Measurements from ENCODE around the gene STXBP5. TPM values are rescaled to one million over a fixed set of nuclear protein-coding genes. Genes with fewer than 3 reads are reported as not detected.

STXBP5 gene
- total RNA-seq, 6 experiments from 2014 or later, result 29.5 to 36.2 (median 32.1) TPM

DNA sequence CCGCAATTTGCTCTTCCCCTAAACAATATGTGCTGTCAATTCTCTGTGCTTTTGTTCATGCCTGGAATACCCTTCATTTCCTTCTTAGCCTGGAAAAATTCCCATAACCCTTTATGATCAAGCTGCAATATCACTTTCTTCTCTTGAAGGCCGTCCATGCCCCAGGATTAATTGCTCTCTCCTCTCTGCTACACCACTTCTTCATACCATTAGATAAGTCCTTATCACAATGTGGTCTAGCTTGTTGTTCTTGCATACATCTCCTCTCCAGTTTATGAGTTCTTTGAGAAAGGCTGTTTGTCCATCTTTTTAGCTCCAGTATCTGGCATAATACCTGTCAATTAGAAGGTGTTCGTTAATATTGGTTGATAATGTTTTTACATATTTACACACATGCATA is 193.1 kb downstream of the STXBP5 start:
- H3K36me3 Mint-ChIP-seq (ENCODE audit: low read depth), result peaks cover 14% of the 10 kb centered on the region

DNA sequence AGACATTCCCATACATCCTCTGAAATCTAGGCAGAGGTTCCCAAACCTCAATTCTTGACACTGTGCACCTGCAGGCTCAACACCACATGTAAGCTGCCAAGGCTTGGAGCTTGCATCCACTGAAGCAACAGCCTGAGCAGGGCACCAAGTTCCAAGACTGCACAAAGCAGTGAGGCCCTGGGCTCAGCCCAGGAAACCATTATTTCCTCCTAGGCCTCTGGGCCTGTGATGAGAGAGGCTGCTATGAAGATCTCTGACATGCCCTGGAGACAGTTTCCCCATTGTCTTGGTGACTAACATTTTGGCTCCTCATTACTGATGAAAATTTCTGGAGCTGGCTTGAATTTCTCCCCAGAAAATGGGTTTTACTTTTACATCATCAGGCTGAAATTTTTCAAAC is 196.8 kb downstream of the STXBP5 start:
- no peak for TF ChIP-seq CTCF (IDR thresholded peaks at IDR 0.05)
- H3K4me1 Mint-ChIP-seq (ENCODE audit: low read depth), result no peaks in the 10 kb centered on the region
- H3K27ac Mint-ChIP-seq, result no peak overlapping the region
- H3K4me3 Mint-ChIP-seq, result no peak overlapping the region
- H3K9me3 Mint-ChIP-seq, result peaks cover 22% of the 10 kb centered on the region
- H3K27me3 Mint-ChIP-seq (ENCODE audit: insufficient read depth), result peaks cover 2% of the 10 kb centered on the region
- peaks cover 14% of the 10 kb centered on the region for H3K36me3 Mint-ChIP-seq (ENCODE audit: low read depth)
- DNase-seq, result no peak

More for the DNA sequence above, 193.1 kb downstream of the STXBP5 start:
- H3K4me1 Mint-ChIP-seq (ENCODE audit: low read depth), result peaks cover 9% of the 10 kb centered on the region
- H3K27ac Mint-ChIP-seq, result no peak overlapping the region
- H3K27me3 Mint-ChIP-seq (ENCODE audit: insufficient read depth), result peaks cover 2% of the 10 kb centered on the region
- H3K9me3 Mint-ChIP-seq, result peaks cover 22% of the 10 kb centered on the region
- DNase-seq, result no peak
- no peak for TF ChIP-seq CTCF (IDR thresholded peaks at IDR 0.05)
- no peak overlapping the region for H3K4me3 Mint-ChIP-seq

DNA sequence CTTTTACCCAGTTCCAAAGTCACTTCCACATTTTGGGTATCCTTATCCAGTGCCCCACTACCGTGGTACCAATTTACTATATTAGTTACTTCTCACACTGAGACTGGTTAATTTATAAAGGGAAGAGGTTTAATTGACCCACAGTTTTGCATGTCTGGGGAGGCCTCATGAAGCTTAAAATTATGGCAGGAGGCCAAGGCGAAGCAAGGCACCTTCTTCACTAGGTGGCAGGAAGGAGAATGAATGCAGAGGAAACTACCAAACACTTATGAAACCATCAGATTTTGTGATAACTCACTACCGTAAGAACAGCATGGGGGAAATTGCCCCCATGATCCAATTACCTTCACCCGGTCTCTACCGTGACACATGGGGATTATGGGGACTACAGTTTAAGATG is 197.6 kb downstream of the STXBP5 start:
- Mint-ChIP-seq H3K4me1 (ENCODE audit: low read depth) (no peaks in the 10 kb centered on the region), H3K9me3 (peaks cover 22% of the 10 kb centered on the region), H3K27ac (no peak overlapping the region), H3K27me3 (ENCODE audit: insufficient read depth) (peaks cover 2% of the 10 kb centered on the region), H3K36me3 (ENCODE audit: low read depth) (peaks cover 14% of the 10 kb centered on the region), H3K4me3 (no peak overlapping the region)
- DNase-seq, result no peak
- no peak for TF ChIP-seq CTCF (IDR thresholded peaks at IDR 0.05)

DNA sequence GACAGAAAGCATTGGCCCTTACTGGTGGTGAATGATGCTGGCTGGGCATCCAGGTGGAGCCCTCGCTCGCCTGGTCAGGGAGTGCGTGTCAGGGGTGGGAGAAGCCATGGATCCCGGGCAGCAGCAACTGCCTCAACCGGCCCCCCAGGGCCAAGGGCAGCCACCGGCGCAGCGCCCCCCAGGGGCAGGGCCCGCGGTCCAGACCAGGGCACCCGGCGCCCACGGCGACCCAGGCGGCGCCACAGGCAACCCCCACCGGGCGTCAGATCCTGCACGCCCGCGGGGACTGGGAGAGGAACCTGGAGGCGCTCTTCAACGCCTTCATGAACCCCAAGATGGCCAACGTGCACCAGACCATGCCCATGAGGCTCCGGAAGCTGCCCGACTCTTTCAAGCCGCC is 202.6 kb downstream of the STXBP5 start:
- peak; percentile 23; the same call in 1 of the 2 replicates for TF ChIP-seq CTCF (IDR thresholded peaks at IDR 0.05)
- Mint-ChIP-seq H3K4me1 (ENCODE audit: low read depth) (no peaks in the 10 kb centered on the region), H3K27me3 (ENCODE audit: insufficient read depth) (no peaks in the 10 kb centered on the region; the same call in 1 of the 2 replicates), H3K27ac (no peak overlapping the region), H3K9me3 (peaks cover under 1% of the 10 kb centered on the region; the same call in 1 of the 2 replicates), H3K4me3 (no peak overlapping the region), H3K36me3 (ENCODE audit: low read depth) (no peaks in the 10 kb centered on the region)
- DNase-seq, result no peak

DNA sequence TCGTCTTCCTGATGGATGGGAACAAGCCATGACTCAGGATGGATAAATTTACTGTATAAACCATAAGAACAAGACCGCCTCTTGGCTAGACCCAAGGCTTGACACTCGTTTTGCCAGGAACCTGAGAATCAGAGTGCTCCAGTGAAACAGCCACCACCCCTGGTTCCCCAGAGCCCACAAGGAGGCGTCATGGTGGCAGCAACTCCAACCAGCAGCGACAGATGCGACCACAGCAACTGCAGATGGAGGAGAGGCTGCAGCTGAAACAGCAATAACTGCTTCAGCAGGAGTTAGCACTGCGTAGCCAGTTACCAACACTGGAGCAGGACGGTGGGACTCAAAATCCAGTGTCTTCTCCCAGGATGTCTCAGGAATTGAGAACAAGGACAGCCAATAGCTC is 203.4 kb downstream of the STXBP5 start:
- no peaks in the 10 kb centered on the region; the same call in none of the 2 replicates for H3K27me3 Mint-ChIP-seq (ENCODE audit: insufficient read depth)
- TF ChIP-seq CTCF (IDR thresholded peaks at IDR 0.05), result no peak
- no peak for DNase-seq
- no peaks in the 10 kb centered on the region for H3K36me3 Mint-ChIP-seq (ENCODE audit: low read depth)
- H3K4me3 Mint-ChIP-seq, result no peak overlapping the region
- no peaks in the 10 kb centered on the region for H3K9me3 Mint-ChIP-seq
- no peaks in the 10 kb centered on the region for H3K4me1 Mint-ChIP-seq (ENCODE audit: low read depth)
- H3K27ac Mint-ChIP-seq, result no peak overlapping the region

DNA sequence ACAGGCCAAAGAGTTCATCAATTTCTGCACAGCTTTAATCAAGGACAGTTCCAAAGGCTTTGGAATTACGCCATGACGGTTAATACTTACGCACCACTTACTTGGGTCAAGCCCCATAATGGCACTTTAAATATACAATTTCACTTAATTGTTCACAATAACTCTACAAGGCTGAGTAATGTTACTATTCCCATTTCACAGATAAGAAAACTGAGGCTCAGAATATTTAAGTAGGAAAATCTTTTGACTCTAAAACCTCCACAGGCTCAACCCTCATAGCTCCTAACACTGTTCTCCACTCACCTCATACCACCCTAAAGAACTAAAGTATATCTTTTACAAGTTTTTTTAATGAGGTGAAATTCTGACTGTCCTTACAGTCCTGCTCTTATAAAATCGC is 212.4 kb downstream of the STXBP5 start:
- Mint-ChIP-seq H3K4me1 (ENCODE audit: low read depth) (no peaks in the 10 kb centered on the region), H3K27me3 (ENCODE audit: insufficient read depth) (peaks cover 3% of the 10 kb centered on the region), H3K36me3 (ENCODE audit: low read depth) (no peaks in the 10 kb centered on the region), H3K27ac (no peak overlapping the region), H3K4me3 (no peak overlapping the region), H3K9me3 (no peaks in the 10 kb centered on the region)
- TF ChIP-seq CTCF (IDR thresholded peaks at IDR 0.05), result no peak
- DNase-seq, result no peak

Data from HFFc6 (cell line).